K562 (cell line): ENCODE data around the gene MCCD1. TPM values are rescaled to one million over a fixed set of nuclear protein-coding genes. Genes with fewer than 3 reads are reported as not detected.
A peak's percentile ranks its signal among the peaks of the same experiment; 100 is the strongest.

Experiments used
- ATAC-seq: fragments of 200-7000 bp; cut with Tn5 transposase; 3 replicates; pipeline ENCODE4 v1.9.1; 2020; ENCODE audit warnings: moderate library complexity
- BruUV-seq: library from RNA; stranded (reverse); fragments of 400-500 nt; replicated peaks from 2 replicates; lab custom pipeline; 2021; lab: Mats Ljungman, UMichigan
- CTCF ChIA-PET: fragments of 300-600 bp; formaldehyde crosslinking; extraction: SDS; loops from one replicate; lab custom pipeline; 2021; ENCODE audit warnings: low intra/inter-chr PET ratio; lab: Yijun Ruan, JAX
- POLR2A ChIA-PET: fragments of 300-600, 350-650 bp; sonication (Branson Sonifier 250); formaldehyde crosslinking; extraction: SDS; loops from one replicate; lab custom pipeline; 2021; ENCODE audit warnings: antibody characterized with exemption, inconsistent platforms; lab: Yijun Ruan, JAX
- DNase-seq, 4 experiments: peaks; one replicate each; pipeline versions ENCODE4 v3.0.0 to v3.0.0-alpha.2; 2011 to 2018; ENCODE audit warnings: low spot score in 3 of 4, mixed read lengths in 3 of 4; ENCODE audit errors: extremely low read depth in 1 of 4
- FAIRE-seq: peaks from 2 replicates; lab custom pipeline; 2011; peaks lifted over from hg19 to GRCh38; lab: Jason Lieb, UNC
- H2AFZ ChIP-seq: 2 replicates; pipeline ENCODE4 v1.6.0; 2011; ENCODE audit warnings: low read depth, low read length, control low read depth, inconsistent platforms
- H3K27ac ChIP-seq: fragments of 200-600 bp; 3 replicates; pipeline ENCODE4 v1.8.0; 2011; ENCODE audit warnings: low read depth, mild to moderate bottlenecking, control low read depth, inconsistent platforms, low read length, moderate library complexity, mixed read lengths; ENCODE audit errors: extremely low read depth
- H3K27me3 ChIP-seq, 2 experiments: fragments of 300-600 bp in 1 of 2; 2 replicates in 1 of 2; 3 replicates in 1 of 2; pipeline versions ENCODE4 v1.6.0 to v1.8.0; 2011; ENCODE audit warnings: inconsistent platforms in 2 of 2, low read length in 2 of 2, mild to moderate bottlenecking in 1 of 2, mixed read lengths in 1 of 2, moderate library complexity in 1 of 2; ENCODE audit not compliant: control insufficient read depth in 2 of 2, insufficient read depth in 2 of 2
- H3K36me3 ChIP-seq: fragments of 300-600 bp; 3 replicates; pipeline ENCODE4 v1.8.0; 2011; ENCODE audit warnings: mild to moderate bottlenecking, low read length, inconsistent platforms; ENCODE audit not compliant: control insufficient read depth, insufficient read depth
- H3K4me1 ChIP-seq, 2 experiments: fragments of 200-600 bp in 1 of 2; replicated peaks in 1 of 2; 2 replicates in 1 of 2; 3 replicates in 1 of 2; pipeline versions ENCODE4 v1.5.1 to v1.8.0; 2011; ENCODE audit warnings: inconsistent platforms in 2 of 2, low read length in 2 of 2, mild to moderate bottlenecking in 1 of 2, mixed read lengths in 1 of 2, moderate library complexity in 1 of 2; ENCODE audit not compliant: control insufficient read depth in 2 of 2, insufficient read depth in 2 of 2
- H3K4me2 ChIP-seq: 2 replicates; pipeline ENCODE4 v1.6.1; 2011; ENCODE audit warnings: low read length, control low read depth, inconsistent platforms, mixed read lengths; ENCODE audit not compliant: insufficient read depth
- H3K4me3 ChIP-seq: fragments of 200-600 bp; sonication (generic), shearing (Covaris generic); 2 replicates; pipeline ENCODE4 v1.5.1; 2016; ENCODE audit warnings: control low read depth, inconsistent platforms
- H3K79me2 ChIP-seq: fragments of 200-600 bp; 3 replicates; pipeline ENCODE4 v1.8.0; 2011; ENCODE audit warnings: low read length, inconsistent platforms; ENCODE audit not compliant: control insufficient read depth, insufficient read depth
- H3K9ac ChIP-seq, 2 experiments: 2 replicates each; pipeline versions ENCODE4 v1.6.0 to v1.6.1; 2011; ENCODE audit warnings: low read depth in 2 of 2, low read length in 2 of 2, control low read depth in 1 of 2, inconsistent platforms in 1 of 2, mild to moderate bottlenecking in 1 of 2, mixed read lengths in 1 of 2; ENCODE audit not compliant: insufficient read depth in 1 of 2
- H3K9me1 ChIP-seq: one replicate; pipeline ENCODE4 v1.6.0; 2011; ENCODE audit warnings: inconsistent platforms, mild to moderate bottlenecking, low read length, moderate library complexity; ENCODE audit not compliant: control insufficient read depth, insufficient read depth
- H3K9me3 ChIP-seq: replicated peaks from 2 replicates; pipeline ENCODE4 v1.5.1; 2011; ENCODE audit warnings: low read depth, low read length, inconsistent platforms; ENCODE audit not compliant: control insufficient read depth, insufficient read depth
- H4K20me1 ChIP-seq: replicated peaks from 2 replicates; pipeline ENCODE4 v1.6.1; 2011; ENCODE audit warnings: low read length, inconsistent platforms, mixed read lengths; ENCODE audit not compliant: control insufficient read depth, insufficient read depth
- BRF1 ChIP-seq: IDR thresholded peaks from 3 replicates; pipeline ENCODE4 v1.6.1; 2011; ENCODE audit warnings: borderline replicate concordance, mild to moderate bottlenecking; ENCODE audit not compliant: insufficient read length; ENCODE audit errors: extremely low read depth
- CAMTA2 ChIP-seq: fragments of 250-450 bp; sonication (Bioruptor Pico); conservative IDR thresholded peaks from 2 replicates; pipeline ENCODE4 v1.5.1; 2022
- MAFG ChIP-seq: fragments of 450-650 bp; conservative IDR thresholded peaks from 2 replicates; pipeline ENCODE4 v1.6.1; 2016; ENCODE audit warnings: missing genetic modification characterization, missing compliant biosample characterization
- RAD21 ChIP-seq, 2 experiments: fragments of 250-450 bp in 1 of 2; fragments of 450-650 bp in 1 of 2; sonication (Bioruptor Pico) in 1 of 2; formaldehyde crosslinking in 1 of 2; IDR thresholded peaks in 1 of 2; conservative IDR thresholded peaks in 1 of 2; 2 replicates each; pipeline versions ENCODE4 v1.4.0 to v1.8.0; 2020 to 2022; ENCODE audit warnings: mild to moderate bottlenecking in 2 of 2, moderate library complexity in 1 of 2
- TGIF2 ChIP-seq: sonication (generic); formaldehyde crosslinking; IDR thresholded peaks from 2 replicates; pipeline ENCODE4 v1.8.1; 2022; ENCODE audit warnings: mild to moderate bottlenecking, missing genetic modification reagents, moderate library complexity
- ZNF184 ChIP-seq: sonication (generic); formaldehyde crosslinking; IDR thresholded peaks from 2 replicates; pipeline ENCODE4 v1.5.0; 2020; ENCODE audit warnings: missing genetic modification reagents
- ZNF311 ChIP-seq: fragments of 250-450 bp; sonication (Bioruptor Pico); IDR thresholded peaks from 2 replicates; pipeline ENCODE4 v1.4.0; 2020; ENCODE audit warnings: mild to moderate bottlenecking, moderate library complexity
- ZNF707 ChIP-seq: fragments of 250-450 bp; sonication (Bioruptor Pico); conservative IDR thresholded peaks from 2 replicates; pipeline ENCODE4 v1.8.0; 2022; ENCODE audit warnings: inconsistent platforms, mild to moderate bottlenecking, moderate library complexity
- ZNF785 ChIP-seq: fragments of 250-450 bp; sonication (Bioruptor Pico); IDR thresholded peaks from 2 replicates; pipeline ENCODE4 v1.4.0; 2020; ENCODE audit warnings: mild to moderate bottlenecking
- WGBS: fragments of 100-300 bp; shearing (Covaris generic); methylation state at CpG from one replicate; pipeline ENCODE4 v1.1.6; 2016; ENCODE audit warnings: low coverage, mixed read lengths; ENCODE audit not compliant: insufficient coverage; ENCODE audit errors: missing lambda C conversion rate; 5-methylcytosine and 5-hydroxymethylcytosine counted together
- in situ Hi-C: fragments of 300-500 bp; cut with MboI; formaldehyde crosslinking; loops from 4 replicates; pipeline ENCODE4 v1.15.0; 2018; ENCODE audit warnings: inconsistent platforms, mixed read lengths
- intact Hi-C: fragments of 100-400 bp; cut with micrococcal nuclease; formaldehyde crosslinking; loops from 2 replicates; pipeline ENCODE4 v1.14.2; 2022
- polyA plus RNA-seq, 8 experiments: library from polyadenylated mRNA; depleted of rRNA in 4 of 8; stranded (reverse) in 5 of 8; unstranded in 3 of 8; fragments of >200 nt; fragmentation: Nextera tagmentation in 2 of 8; fragmentation: Illumina TruSeq in 1 of 8; extraction: Ambion mirVana in 2 of 8; extraction: Trizol in 1 of 8; gene quantifications; 2 replicates each; pipeline versions ENCODE4 v1.2.1 to v1.2.3, GENCODE V29; 2011 to 2014; ENCODE audit warnings: inconsistent platforms in 1 of 8, missing spikeins in 1 of 8
- total RNA-seq, 7 experiments: library from RNA; depleted of rRNA in 6 of 7; stranded (reverse); fragments of >200 nt in 6 of 7; fragmentation: Illumina TruSeq in 2 of 7; extraction: Trizol in 2 of 7; gene quantifications; 2 replicates each; pipeline versions ENCODE4 v1.2.1 to v1.2.3, GENCODE V29; 2011 to 2021; ENCODE audit warnings: low replicate concordance in 1 of 7
- TF ChIP-seq, protein P1 (sequence below), 3 experiments: fragments of 200-800 bp in 1 of 3; fragments of 250-450 bp in 1 of 3; fragments of 450-650 bp in 1 of 3; sonication (Bioruptor Pico) in 1 of 3; sonication (Bioruptor generic) in 1 of 3; formaldehyde crosslinking in 1 of 3; IDR thresholded peaks; 2 replicates each; pipeline versions ENCODE4 v1.6.1 to v1.8.0; 2016 to 2022; ENCODE audit warnings: mild to moderate bottlenecking in 2 of 3, missing genetic modification characterization in 2 of 3, missing compliant biosample characterization in 1 of 3, moderate library complexity in 1 of 3
- TF ChIP-seq, protein P2 (sequence below): sonication (generic); formaldehyde crosslinking; IDR thresholded peaks from 2 replicates; pipeline ENCODE4 v1.8.0; 2023; ENCODE audit warnings: missing genetic modification reagents, mild to moderate bottlenecking, borderline replicate concordance

Gene MCCD1
- total and polyA plus RNA-seq, 9 of the 15 experiments (the other 6 are each of a cell fraction or from before 2014, with no cell fraction given): not detected

DNA sequence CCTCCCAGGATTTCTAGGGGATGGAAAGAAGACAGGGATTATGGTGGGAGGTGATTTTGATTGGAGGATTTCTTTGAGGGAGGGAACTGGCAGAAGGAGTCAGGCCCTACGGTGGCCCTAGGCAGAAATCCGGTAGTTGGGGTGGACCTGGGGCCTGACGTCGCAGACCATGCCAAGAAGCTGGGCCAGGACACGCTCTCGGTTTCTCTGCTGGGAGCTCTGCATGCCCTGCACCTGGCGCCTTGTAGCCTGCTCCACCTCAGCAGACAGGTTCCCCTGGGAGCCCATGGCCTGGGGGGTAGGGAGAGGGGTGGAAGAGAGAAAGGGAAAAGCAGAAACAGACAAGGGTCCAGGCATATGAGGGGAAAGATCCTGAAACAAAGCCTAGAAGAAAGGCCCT is 16.5 kb downstream of the MCCD1 start:
- peaks cover 7% of the 10 kb centered on the region for H4K20me1 ChIP-seq
- FAIRE-seq: no peak
- no peak overlapping the region for H3K4me3 ChIP-seq
- no peak overlapping the region for H3K27ac ChIP-seq
- H3K36me3 ChIP-seq: peaks cover 28% of the 10 kb centered on the region
- H3K4me1 ChIP-seq: peaks cover 10 to 13% of the 10 kb centered on the region in 2 experiments; a peak in 4 of 5 replicates
- peak overlapping the region in 1 of 2 experiments; percentile 33; a peak in 2 of 4 replicates for H3K9ac ChIP-seq
- peaks cover 54% of the 10 kb centered on the region for H3K79me2 ChIP-seq
- CTCF ChIA-PET: no interaction called here
- no peaks in the 10 kb centered on the region for H3K27me3 ChIP-seq
- no peak overlapping the region for H2AFZ ChIP-seq
- no peak for DNase-seq
- POLR2A ChIA-PET: interaction anchor here (0.7 to 1.2 kb wide), 3 partner anchors 44 to 76 kb away, joined by 3 read pairs; no protein-coding TSS in a partner anchor
- BruUV-seq: no TSS peak
- ATAC-seq: no peak
- 38% methylated on average over 7 of the region's 7 CpGs for WGBS
- H3K9me1 ChIP-seq: peaks cover under 1% of the 10 kb centered on the region
- in situ Hi-C loops (loop anchor here (5.0 to 25.0 kb wide), 3 partner anchors 52 to 1417 kb away; partner anchors contain the start of genes BRD2, C6orf47, GPANK1 and HLA-DMA), intact Hi-C loops (loop anchor here (10.0 kb wide), 1 partner anchor 230 kb away; the partner anchor contains the start of gene VWA7)
- H3K4me2 ChIP-seq: no peak overlapping the region
- H3K9me3 ChIP-seq: no peaks in the 10 kb centered on the region
- no peak for TF ChIP-seq ZNF707 (CRISPR knock-in tag)
- TF ChIP-seq, protein P1, sequence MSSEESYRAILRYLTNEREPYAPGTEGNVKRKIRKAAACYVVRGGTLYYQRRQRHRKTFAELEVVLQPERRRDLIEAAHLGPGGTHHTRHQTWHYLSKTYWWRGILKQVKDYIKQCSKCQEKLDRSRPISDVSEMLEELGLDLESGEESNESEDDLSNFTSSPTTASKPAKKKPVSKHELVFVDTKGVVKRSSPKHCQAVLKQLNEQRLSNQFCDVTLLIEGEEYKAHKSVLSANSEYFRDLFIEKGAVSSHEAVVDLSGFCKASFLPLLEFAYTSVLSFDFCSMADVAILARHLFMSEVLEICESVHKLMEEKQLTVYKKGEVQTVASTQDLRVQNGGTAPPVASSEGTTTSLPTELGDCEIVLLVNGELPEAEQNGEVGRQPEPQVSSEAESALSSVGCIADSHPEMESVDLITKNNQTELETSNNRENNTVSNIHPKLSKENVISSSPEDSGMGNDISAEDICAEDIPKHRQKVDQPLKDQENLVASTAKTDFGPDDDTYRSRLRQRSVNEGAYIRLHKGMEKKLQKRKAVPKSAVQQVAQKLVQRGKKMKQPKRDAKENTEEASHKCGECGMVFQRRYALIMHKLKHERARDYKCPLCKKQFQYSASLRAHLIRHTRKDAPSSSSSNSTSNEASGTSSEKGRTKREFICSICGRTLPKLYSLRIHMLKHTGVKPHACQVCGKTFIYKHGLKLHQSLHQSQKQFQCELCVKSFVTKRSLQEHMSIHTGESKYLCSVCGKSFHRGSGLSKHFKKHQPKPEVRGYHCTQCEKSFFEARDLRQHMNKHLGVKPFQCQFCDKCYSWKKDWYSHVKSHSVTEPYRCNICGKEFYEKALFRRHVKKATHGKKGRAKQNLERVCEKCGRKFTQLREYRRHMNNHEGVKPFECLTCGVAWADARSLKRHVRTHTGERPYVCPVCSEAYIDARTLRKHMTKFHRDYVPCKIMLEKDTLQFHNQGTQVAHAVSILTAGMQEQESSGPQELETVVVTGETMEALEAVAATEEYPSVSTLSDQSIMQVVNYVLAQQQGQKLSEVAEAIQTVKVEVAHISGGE (CRISPR knock-in tag; IDR thresholded peaks at IDR 0.05): no peak
- no peak for TF ChIP-seq ZNF311 (CRISPR knock-in tag)
- no peak for TF ChIP-seq RAD21 (CRISPR knock-in tag; conservative IDR thresholded peaks at IDR 0.05 in 1 of 2, IDR thresholded peaks at IDR 0.05 in 1 of 2)
- no peak for TF ChIP-seq CAMTA2
- no peak for TF ChIP-seq ZNF785 (CRISPR knock-in tag)
- TF ChIP-seq BRF1: no peak
- no peak for TF ChIP-seq ZNF184
- no peak for TF ChIP-seq TGIF2 (CRISPR knock-in tag)
- TF ChIP-seq MAFG (tag): no peak
- TF ChIP-seq, protein P2, sequence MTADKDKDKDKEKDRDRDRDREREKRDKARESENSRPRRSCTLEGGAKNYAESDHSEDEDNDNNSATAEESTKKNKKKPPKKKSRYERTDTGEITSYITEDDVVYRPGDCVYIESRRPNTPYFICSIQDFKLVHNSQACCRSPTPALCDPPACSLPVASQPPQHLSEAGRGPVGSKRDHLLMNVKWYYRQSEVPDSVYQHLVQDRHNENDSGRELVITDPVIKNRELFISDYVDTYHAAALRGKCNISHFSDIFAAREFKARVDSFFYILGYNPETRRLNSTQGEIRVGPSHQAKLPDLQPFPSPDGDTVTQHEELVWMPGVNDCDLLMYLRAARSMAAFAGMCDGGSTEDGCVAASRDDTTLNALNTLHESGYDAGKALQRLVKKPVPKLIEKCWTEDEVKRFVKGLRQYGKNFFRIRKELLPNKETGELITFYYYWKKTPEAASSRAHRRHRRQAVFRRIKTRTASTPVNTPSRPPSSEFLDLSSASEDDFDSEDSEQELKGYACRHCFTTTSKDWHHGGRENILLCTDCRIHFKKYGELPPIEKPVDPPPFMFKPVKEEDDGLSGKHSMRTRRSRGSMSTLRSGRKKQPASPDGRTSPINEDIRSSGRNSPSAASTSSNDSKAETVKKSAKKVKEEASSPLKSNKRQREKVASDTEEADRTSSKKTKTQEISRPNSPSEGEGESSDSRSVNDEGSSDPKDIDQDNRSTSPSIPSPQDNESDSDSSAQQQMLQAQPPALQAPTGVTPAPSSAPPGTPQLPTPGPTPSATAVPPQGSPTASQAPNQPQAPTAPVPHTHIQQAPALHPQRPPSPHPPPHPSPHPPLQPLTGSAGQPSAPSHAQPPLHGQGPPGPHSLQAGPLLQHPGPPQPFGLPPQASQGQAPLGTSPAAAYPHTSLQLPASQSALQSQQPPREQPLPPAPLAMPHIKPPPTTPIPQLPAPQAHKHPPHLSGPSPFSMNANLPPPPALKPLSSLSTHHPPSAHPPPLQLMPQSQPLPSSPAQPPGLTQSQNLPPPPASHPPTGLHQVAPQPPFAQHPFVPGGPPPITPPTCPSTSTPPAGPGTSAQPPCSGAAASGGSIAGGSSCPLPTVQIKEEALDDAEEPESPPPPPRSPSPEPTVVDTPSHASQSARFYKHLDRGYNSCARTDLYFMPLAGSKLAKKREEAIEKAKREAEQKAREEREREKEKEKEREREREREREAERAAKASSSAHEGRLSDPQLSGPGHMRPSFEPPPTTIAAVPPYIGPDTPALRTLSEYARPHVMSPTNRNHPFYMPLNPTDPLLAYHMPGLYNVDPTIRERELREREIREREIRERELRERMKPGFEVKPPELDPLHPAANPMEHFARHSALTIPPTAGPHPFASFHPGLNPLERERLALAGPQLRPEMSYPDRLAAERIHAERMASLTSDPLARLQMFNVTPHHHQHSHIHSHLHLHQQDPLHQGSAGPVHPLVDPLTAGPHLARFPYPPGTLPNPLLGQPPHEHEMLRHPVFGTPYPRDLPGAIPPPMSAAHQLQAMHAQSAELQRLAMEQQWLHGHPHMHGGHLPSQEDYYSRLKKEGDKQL (CRISPR knock-in tag): no peak
